RPMI7951 (cell line): ENCODE results near the gene TMEM204. TPM values are rescaled to one million over a fixed set of nuclear protein-coding genes. Genes with fewer than 3 reads are reported as not detected.
A peak's percentile ranks its signal among the peaks of the same experiment; 100 is the strongest.

Source experiments
- DNase-seq: peaks from one replicate; pipeline ENCODE4 v3.0.0-alpha.2; 2012; ENCODE audit warnings: low read depth
- total RNA-seq: library from RNA; depleted of rRNA; stranded (reverse); fragments of >200 nt; shearing (Covaris generic); gene quantifications from 2 replicates; pipeline ENCODE4 v1.2.3, GENCODE V29; 2014

TMEM204 gene
- total RNA-seq, 1 experiment from 2014 or later = not detected

GRCh38 chr16:1538804-1539520 is 5.5 kb downstream of the TMEM204 start:
- DNase-seq = no peak

DNA sequence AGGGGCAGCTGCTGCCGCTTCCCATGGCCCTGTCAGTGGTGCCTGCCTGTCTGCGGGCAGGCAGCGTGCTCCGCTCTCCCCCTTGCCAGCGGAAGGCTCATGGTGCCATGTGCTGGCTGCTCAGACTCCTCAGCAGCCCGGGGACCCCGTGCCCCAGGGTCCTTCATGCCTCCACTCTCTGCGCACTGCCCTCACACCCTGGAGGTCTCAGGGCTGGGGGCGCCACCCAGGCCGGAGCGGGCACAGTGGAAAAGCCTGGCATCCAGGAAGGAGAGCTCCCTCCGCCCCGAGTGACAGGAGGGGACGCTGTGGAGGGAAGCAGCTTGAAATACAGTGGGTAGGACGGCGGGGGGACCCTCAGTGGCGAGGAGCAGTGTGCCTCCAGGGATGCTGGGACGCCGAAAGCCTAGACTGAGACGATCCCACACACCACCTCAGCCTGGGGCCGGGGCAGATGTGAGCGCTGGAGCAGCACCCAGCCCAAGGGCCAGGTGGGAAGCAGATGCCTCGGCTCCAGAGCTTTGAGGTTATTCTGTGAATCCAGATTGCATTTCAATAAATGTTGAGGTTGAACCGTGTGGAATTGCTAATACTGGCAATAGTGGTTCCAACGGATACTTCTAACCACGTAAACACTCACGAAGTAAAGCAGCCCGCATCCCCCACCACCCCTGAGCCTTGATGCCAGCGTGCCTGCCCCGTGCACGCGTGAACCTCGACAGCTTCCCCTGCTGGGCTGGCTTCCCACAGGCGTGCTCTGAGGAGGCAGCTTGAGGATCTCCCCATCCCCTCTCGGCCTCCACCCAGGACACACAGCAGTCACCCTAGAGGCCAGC is 6.5 kb downstream of the TMEM204 start:
- no peak for DNase-seq

GRCh38 chr16:1540556-1540855 is 7.0 kb downstream of the TMEM204 start:
- DNase-seq = no peak

- no peak for DNase-seq
These were observed 8.1 kb downstream of the TMEM204 start for GRCh38 chr16:1541293-1542165.

GRCh38 chr16:1542166-1542500 is 8.7 kb downstream of the TMEM204 start:
- DNase-seq = no peak

GRCh38 chr16:1542533-1542932 is 9.1 kb downstream of the TMEM204 start:
- no peak for DNase-seq

- peak; percentile 87 for DNase-seq
These were observed 9.8 kb downstream of the TMEM204 start for GRCh38 chr16:1543085-1543896.

DNA sequence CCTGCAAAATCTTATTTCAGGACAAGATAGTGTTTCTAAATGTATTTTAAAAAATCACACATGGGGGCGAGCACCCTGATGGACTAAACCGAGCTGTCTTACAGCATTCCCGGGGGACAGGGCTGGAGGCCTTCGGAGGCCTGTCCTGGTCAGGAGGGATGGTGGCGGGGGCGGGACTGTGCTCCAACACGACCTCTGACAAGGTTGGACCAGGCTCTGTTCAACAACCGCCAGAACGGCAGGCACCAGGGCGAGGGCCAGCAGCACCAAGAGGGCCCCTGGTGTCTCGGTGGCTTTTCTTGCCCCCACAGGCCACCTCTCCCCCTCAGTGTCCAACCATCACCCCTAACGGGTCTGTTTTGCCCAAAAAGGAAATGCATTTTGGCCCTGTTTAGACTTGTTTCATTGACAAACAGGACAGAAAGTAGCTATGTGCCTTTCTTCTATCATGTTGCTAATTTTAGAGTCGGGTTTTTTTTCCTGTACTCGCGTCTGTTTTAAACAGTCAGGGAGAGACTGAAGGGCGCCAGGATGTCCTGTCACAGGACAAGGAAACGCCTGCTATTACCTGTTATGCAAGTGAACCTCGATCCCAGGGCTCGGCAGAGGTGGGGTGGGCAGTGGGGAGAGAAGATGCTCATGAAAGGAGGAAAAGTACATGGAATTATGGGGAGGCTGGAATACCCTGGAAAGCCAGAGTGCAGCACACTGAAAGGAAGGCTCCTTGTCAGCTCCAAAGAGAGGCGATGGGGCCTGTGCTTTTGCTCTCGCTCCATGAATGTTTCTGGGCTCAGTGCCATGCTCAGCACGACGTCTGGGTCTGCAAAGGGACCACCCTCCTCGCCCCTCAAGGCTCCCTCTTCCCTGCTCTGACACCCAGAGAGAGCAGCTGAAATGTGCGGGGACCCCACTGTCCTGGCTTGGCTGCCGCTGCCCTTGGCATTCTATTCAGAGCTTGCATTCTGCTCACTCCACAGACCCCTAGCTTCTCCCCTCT is 11.9 kb downstream of the TMEM204 start:
- DNase-seq = no peak

GRCh38 chr16:1546430-1546829 is 13.0 kb downstream of the TMEM204 start:
- no peak for DNase-seq

DNA sequence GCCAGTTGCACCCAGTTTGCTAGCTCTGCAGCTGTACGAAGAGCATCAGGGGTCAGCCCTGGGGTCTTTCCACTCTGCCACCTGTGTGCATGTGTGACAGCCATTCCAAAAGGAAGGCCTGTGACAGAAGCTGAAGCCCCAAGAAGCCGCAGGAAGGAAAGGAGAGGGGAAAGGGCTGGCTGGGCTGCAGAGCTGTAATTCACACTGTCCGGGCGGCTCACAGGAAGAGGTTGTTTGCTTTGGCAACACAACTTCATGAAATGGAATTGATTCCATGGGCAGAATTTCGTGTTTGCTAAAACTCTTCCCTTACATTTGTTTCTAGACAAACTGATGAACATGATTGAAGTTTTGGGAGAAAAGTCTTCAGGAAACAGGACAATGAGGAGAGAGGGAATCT is 14.8 kb downstream of the TMEM204 start:
- DNase-seq = no peak

GRCh38 chr16:1548727-1549126 is 15.3 kb downstream of the TMEM204 start:
- DNase-seq = no peak

GRCh38 chr16:1550069-1550468 is 16.6 kb downstream of the TMEM204 start:
- no peak for DNase-seq

DNA sequence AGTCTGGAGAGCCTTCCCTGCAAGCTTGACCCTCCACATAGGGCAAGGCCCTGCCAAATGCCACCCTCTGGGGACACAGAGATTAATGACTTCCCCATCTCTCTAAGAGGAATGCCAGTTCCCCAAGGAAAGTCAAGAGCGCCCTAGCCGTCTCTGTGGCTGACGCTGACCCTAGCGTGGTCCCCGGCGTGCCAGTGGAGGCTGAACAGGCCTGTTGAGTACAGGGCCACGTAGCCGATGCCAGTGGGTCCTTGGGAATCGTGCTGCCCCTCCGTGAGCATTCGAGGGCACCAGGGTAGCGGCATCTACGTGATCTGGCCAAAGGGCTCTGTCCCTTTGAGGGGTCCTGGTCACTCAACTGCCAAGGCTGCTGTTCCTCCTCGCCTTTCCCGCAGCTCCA is 17.2 kb downstream of the TMEM204 start:
- no peak for DNase-seq

DNA sequence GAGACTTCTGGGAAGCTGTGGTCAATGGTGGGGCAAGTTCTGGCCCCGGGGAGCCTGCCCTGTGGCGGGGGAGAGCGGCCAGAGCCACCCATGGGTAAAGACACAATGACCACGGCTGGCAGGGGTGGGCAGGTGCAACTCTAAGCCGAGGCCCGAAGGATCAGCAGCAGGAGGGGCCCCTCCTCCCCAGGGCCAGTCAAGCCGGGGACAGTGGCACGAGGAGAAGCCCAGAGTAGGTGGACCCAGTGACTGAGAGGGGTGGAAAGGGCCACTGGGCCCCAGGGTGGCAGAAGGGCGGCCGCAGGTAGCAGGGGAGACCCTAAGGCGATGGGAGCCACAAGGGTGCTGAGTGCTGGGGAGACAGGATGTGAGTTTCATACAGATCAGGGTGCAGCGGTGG is 17.7 kb downstream of the TMEM204 start:
- no peak for DNase-seq

DNA sequence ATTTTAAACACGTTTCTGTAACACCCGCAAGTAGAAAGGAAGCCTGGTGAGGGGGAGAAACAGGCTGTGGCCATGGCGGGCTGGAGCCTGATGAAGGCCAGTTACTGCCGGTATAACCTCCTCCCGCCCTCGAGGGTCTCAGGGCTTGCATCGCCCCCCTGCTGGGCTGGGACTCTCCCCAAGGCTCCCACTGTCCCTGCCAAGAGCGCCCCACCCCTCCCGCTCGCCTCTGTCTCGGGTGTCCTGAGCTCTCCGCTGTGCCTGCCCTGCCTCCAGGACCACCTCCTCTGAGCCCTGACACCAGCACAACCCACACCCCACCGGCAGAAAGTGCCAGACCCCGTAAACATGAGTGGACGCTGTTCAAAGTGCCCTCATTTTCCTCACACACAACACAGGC is 18.7 kb downstream of the TMEM204 start:
- DNase-seq = no peak

- DNase-seq = no peak
These were observed 20.7 kb downstream of the TMEM204 start for GRCh38 chr16:1553946-1554825.

DNA sequence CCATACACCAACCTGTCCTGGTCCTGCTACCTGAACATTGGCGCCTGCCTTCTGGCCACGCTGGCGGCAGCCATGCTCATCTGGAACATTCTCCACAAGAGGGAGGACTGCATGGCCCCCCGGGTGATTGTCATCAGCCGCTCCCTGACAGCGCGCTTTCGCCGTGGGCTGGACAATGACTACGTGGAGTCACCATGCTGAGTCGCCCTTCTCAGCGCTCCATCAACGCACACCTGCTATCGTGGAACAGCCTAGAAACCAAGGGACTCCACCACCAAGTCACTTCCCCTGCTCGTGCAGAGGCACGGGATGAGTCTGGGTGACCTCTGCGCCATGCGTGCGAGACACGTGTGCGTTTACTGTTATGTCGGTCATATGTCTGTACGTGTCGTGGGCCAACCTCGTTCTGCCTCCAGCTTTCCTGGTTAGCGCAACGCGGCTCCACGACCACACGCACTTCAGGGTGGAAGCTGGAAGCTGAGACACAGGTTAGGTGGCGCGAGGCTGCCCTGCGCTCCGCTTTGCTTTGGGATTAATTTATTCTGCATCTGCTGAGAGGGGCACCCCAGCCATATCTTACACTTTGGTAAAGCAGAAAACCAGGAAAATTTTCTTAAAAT is 21.5 kb downstream of the TMEM204 start:
- no peak for DNase-seq

DNA sequence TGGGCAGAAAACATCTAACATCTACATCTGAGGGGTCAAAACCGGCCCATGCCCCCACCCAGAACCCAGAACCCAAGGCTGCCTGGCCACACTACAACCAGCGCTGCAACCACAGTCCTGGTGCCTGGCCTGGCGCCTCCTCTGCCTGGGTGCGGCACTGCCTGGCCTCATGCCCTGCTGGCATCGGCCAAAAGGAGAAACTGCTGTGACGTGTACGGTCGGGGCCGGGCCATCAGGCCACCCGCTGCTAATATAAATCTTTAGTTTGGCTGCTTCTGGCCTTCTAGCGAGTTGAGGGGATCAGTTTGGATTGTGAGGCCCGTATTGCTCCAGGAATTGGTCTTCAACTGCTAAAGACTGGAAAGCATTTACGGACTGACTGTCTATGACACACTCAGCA is 22.8 kb downstream of the TMEM204 start:
- DNase-seq = no peak

DNA sequence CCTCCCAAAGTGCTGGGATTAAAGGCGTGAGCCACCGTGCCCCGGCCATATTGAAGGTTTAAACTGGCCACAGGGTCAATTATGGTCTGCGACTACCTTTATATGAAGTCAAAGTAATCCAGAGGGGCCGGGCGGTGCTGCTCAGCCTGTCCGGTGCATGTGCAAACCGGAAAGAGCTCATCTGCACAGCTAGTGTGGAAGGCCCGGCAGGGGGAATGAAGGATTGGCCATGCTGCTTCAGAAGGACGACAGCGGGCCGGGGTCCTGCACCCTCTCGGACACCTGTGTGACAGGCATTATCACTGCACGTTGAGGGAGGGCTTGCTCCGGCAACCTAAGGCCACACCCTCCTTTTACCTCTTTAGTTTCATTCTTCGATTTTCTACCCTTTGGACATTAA is 23.6 kb downstream of the TMEM204 start:
- no peak for DNase-seq
